Epidermal melanocyte (primary cell): Measurements from ENCODE around the gene DUSP6.
"Not testable (repeated sequence)": the region's sequence is repeated elsewhere in the genome, so short reads cannot be mapped to it uniquely, and the experiment has no call there.

Source experiments
- DNase-seq: peaks from one replicate; pipeline ENCODE4 v3.0.0; 2011; ENCODE audit warnings: low spot score; ENCODE audit not compliant: insufficient read length

DUSP6 gene

GRCh38 chr12:89351489-89352241, 636 bp downstream of the DUSP6 start:
- no peak for DNase-seq

DNA sequence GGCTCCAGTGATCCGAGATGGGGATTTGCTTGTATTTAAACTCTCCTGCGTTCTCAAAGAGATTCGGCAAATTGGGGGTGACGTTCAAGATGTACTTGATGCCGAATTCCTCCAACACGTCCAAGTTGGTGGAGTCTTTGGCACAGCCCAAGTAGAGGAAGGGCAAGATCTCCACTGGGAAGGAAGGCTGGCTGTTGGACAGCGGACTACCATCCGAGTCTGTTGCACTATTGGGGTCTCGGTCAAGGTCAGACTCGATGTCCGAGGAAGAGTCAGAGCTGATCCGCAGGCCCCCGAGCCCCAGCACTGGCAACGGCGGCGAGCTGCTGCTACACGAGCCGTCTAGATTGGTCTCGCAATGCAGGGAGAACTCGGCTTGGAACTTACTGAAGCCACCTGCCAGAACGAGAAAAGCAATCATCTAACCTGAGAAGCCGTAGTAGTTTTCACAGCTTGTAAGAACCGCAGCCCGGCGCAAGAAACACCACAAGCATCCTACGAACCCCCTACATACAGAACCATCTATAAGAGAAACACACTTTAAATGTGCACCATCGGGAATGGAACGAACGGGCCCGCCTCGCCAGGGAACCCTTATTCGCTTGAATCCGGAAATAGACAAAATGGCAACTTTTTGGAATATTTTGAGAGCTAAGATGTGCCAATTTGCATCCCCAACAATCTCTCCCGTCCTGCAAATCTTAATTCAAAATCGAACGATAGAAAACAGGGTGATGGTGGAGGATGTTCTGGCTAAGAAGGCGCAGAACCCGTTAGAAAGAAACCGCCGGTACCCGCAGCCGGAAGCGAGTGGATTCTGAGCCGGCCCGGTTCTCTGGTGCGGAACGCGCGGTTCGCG, 1.4 kb downstream of the DUSP6 start:
- DNase-seq, result no peak

- no peak for DNase-seq
These were observed 2.1 kb downstream of the DUSP6 start for GRCh38 chr12:89350260-89350629.

DNA sequence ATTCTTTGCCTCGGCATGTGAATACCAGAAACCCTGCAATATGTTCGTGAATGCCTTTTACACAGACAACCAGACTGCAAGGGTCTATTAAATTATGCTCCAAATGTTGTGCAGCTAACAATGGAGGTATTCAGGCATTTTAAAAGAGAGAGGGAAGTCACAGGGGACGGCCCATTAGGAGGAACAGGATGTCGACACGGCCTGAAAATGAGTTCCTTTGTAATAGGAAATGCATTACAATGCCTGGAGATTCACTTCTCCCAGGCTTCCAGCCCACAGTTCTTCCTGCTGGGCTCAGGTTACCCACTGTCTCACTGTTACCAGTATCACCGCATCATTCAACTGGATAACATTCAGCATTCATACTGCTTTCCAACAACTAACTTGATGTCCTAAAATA, 2.5 kb downstream of the DUSP6 start:
- peak; percentile 72 for DNase-seq

- DNase-seq, result no peak
These were observed 3.2 kb downstream of the DUSP6 start for GRCh38 chr12:89348894-89349699.

GRCh38 chr12:89347325-89347829, 4.9 kb downstream of the DUSP6 start:
- no peak for DNase-seq

- DNase-seq, result no peak
These were observed 5.5 kb downstream of the DUSP6 start for GRCh38 chr12:89346741-89347324.

DNA sequence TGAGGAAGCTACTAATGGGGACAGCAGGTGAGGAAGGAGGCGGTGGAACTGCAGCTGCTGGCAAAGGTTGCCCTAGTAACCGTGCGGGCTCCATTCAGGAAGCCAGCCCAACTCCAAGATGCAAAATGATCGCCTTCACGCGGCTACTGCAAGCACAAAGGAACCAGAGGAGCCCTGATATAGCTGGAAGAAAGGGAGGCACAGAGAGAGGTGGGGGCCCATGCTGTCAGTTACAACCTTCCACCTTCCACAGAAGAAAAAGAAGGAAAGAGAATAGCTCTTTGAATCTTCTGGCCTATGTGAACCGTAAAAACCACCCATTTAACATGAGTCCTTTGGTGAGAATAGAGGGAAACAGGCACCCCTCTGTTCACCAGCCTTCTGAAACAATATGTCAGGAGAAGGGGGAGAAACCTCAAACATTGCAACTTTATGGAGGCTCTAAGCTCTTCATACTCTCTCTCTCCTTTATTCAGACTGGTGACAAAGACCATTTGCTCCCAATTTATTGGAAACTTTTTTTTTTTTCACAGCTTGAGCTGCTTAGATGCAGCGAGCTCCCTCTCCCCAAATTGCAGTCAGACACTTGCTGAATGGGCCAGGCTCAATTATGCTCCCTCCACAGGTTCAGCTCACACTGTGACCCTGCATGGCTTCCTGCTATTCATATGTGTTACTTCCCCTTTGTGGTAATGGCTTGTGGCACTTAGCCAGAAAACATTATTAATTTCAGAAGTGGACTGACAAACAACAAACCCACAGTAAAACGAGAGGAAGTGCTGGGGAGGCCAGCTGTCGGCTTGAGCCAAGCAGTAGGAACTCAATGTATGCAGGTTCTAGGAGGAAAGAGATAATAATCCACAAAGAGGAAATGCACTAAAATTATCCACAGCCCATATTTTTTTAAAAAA, 6.2 kb downstream of the DUSP6 start:
- DNase-seq, result no peak

- no peak for DNase-seq
These were observed 6.9 kb downstream of the DUSP6 start for GRCh38 chr12:89345376-89345775.

DNA sequence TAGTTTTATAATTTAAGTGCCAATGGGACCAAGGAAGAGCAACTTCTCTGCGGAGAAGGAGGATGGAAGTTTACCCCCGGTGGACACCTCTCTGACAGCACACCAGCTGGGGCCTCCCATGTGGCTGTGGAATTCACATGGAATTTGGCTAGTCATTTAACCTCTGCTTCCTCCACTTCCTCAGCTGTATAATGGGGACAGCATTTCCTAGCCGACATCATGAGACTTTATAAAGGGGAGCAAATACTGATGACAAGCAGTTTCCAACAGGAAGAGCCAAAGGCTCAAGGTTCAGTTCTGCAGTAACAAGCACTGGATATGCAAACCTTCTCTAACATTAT, 7.5 kb downstream of the DUSP6 start:
- no peak for DNase-seq

- DNase-seq, result no peak
These were observed 8.0 kb downstream of the DUSP6 start for GRCh38 chr12:89344043-89344861.

- DNase-seq, result no peak
These were observed 9.2 kb downstream of the DUSP6 start for GRCh38 chr12:89343127-89343526.

DNA sequence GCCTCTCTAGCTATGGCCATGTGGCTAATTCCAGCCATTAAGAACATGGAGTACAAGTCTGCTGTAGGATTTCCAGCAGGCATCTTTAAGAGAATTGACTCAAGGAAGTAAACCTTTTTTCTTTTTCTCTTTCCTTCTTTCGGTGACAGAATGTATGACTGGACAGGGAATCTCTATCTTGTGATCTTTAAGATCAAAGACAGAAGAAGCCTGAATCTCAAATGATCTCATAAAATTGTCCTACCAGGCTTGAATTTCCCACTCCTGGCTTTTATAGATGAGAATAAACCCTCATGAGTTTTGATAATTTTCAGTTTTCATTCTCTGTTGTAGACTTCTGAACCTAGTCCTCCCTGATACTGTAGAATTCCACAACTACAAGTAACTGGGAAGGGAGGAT, 11.4 kb downstream of the DUSP6 start:
- DNase-seq, result no peak

DNA sequence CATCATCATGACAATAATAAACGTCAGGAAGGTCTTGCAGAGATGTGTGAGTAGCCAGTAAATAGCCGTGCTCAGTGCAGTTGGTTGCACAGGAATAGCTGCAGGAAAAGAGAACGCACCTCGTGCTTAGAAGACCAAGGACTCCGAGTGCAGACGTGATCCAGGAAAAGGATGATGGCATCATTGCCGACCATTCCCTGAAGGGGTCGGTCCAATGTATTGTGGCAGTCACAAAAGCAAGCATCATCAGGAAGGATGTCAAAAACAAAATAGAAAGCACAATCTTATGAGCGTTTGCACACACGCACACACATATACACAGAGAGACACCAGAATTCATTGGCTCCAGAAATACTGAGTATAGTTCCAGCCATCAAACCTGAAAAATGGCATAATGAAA, 12.8 kb downstream of the DUSP6 start:
- no peak for DNase-seq

- DNase-seq, result not testable (repeated sequence)
These were observed 15.2 kb downstream of the DUSP6 start for GRCh38 chr12:89337136-89337535.

DNA sequence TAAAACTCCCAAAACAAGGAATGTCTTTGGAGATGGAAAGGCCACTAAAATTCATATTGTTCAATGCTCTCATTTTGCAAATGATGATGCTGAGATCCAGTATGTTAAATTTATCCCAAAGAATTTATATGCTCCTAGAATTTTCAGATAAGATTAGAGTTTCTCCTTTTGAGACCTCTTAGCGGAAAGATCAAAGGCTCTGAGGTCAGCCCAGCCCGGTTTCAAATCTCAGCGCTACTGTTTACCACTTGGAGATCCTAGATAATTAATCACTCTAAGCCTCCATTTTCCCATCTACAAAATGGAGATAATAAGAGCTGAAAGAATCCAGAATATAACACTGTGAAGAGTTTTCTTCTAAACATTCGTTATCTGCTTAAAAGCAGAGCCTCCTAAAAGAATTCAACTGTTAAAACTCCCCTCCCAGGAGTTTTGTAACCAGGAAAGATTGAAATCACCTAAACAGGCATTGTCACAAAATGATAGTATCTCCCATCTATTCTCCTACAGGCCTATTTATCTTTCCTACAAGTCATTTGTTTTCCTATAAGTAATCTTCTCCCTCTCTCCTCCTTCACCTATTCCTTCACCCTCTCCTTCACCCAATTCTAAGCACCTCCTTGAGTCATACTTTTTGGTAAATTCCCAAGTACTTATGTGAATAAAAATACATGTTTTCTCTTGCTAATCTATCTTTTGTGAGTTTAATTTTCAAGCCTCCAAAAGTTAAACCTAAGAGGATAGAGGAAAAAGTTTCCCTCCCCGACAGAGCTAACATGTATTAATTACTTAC, 16.7 kb downstream of the DUSP6 start:
- DNase-seq, result no peak

GRCh38 chr12:89334548-89335169, 17.6 kb downstream of the DUSP6 start:
- no peak for DNase-seq

DNA sequence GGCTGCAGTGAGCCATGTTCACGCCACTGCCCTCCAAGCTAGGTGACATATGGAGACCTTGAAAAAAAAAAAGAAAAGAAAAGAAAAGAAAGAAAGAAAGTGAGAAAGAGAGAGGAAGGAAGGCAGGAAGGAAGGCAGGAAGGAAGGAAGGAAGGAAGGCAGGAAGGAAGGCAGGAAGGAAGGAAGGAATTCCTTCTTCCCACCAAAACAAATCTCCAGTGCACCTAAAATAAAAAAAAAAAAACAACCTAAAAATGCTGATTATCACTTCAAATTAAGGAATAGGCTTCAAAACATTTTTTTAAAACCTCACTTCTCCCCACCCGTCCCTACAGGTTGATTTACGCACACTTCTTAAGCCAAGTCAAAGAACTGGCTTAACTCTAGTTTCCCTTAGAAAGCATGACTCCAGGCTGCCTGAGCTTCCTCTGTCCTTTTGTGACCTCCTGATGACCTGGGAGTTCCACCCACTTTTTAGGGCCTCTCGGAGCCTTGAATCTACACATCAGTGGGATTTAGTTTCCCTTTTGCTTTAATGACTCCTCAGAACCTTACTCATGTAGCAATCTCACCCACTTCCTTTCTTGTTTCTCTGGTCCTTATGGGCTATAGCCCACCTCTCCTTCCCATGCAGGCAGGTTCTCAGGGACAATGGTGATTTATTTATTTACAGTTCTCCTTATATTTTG, 18.6 kb downstream of the DUSP6 start:
- no peak for DNase-seq
